Coronary artery (tissue), 2 donors: ENCODE measurements around the gene CPN1.
"Not testable (repeated sequence)": the region's sequence is repeated elsewhere in the genome, so short reads cannot be mapped to it uniquely, and the experiment has no call there.

Experiments
- DNase-seq: peaks from one replicate; pipeline ENCODE4 v3.0.0-alpha.2; 2017; ENCODE audit warnings: low spot score
- H3K27ac ChIP-seq, 2 donors: fragments of 200-600 bp; sonication (generic); one replicate each; pipeline ENCODE4 v1.5.1; 2016 to 2019
- H3K4me3 ChIP-seq: fragments of 200-600 bp; sonication (generic); 2 replicates; pipeline ENCODE4 v1.5.1; 2016; ENCODE audit warnings: mild to moderate bottlenecking, moderate library complexity
- CTCF ChIP-seq: fragments of 200-600 bp; sonication (generic); IDR thresholded peaks from one replicate; pipeline ENCODE4 v1.5.1; 2019; ENCODE audit warnings: antibody characterized with exemption

Gene CPN1

GRCh38 chr10:100081075-100082001 is at the start of gene CPN1:
Gene CPN1 (minus strand): TSS chr10:100081869. CDS start chr10:100081625, 244 bp downstream.
- no peak for DNase-seq
- Histone ChIP-seq H3K27ac (no peak within 1 kb of the TSS), H3K4me3 (no peak within 1 kb of the TSS)
- no peak for TF ChIP-seq CTCF

GRCh38 chr10:100130831-100131230 is 49.2 kb upstream of the CPN1 start:
- Histone ChIP-seq H3K4me3 (no peak overlapping the region), H3K27ac (no peak overlapping the region)
- DNase-seq, result no peak
- TF ChIP-seq CTCF, result no peak

- H3K27ac ChIP-seq, result no peak overlapping the region
- no peak for TF ChIP-seq CTCF
- no peak overlapping the region for H3K4me3 ChIP-seq
- no peak for DNase-seq
Observed at GRCh38 chr10:100129424-100129823, 47.8 kb upstream of the CPN1 start.

- Histone ChIP-seq H3K4me3 (no peak overlapping the region), H3K27ac (no peak overlapping the region)
- TF ChIP-seq CTCF, result no peak
- DNase-seq, result no peak
Observed at GRCh38 chr10:100128951-100129350, 47.3 kb upstream of the CPN1 start.

- H3K27ac ChIP-seq, DNase-seq, H3K4me3 ChIP-seq: not testable (repeated sequence)
Observed at GRCh38 chr10:100125335-100125734, 43.7 kb upstream of the CPN1 start.

- DNase-seq, result no peak
- H3K4me3 ChIP-seq, result no peak overlapping the region
- no peak for TF ChIP-seq CTCF
- no peak overlapping the region for H3K27ac ChIP-seq
Observed at GRCh38 chr10:100124097-100124496, 42.4 kb upstream of the CPN1 start.

- no peak for TF ChIP-seq CTCF
- no peak overlapping the region for H3K27ac ChIP-seq
- no peak for DNase-seq
- no peak overlapping the region for H3K4me3 ChIP-seq
Observed at GRCh38 chr10:100122780-100123179, 41.1 kb upstream of the CPN1 start.
